ENCODE results near the gene TRIM45. TPM values are rescaled to one million over a fixed set of nuclear protein-coding genes. Genes with fewer than 3 reads are reported as not detected.

The TRIM45 gene
- total RNA-seq, 2 experiments from 2014 or later: 0.25 to 0.88 TPM

DNA sequence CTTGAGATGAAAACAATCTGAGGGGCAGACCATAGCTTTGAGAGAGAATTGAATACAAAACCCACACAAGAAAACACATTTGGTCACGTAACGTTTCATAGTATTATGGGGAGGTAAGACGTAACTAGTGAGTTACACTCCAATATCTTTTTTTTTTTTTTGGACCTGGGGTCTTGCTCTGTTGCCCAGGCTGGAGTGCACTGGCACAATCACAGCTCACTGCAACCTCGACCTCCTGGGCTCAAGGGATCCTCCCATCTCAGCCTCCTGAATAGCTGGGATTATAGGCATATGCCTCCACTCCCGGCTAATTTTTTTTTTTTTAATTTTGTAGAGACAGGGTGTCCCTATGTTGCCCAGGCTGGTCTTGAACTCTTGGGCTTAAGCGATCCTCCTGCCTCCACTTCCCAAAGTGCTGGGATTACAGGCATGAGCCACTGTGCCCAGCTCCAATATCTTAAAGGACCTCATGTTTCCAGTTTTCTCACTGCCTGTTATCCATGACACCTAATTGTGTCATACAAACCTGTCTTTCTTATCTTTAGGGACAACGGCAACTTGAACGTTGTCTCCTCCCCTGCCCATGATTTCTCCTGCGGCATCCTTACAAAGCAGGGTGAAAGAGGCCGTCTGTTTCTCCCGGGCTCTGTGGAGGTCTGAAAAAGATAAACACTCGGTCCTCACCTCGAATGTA lies 5.3 kb downstream of the TRIM45 start:
- Histone ChIP-seq H3K4me3 (ENCODE audit: low read length) (no peak overlapping the region), H3K36me3 (ENCODE audit: insufficient read depth, low read length) (no peaks in the 10 kb centered on the region), H3K9me3 (ENCODE audit: control insufficient read depth in 1 of 2, insufficient read depth in 1 of 2, low read length in 2 of 2) (no peaks in the 10 kb centered on the region), H3K27ac (ENCODE audit: low read depth in 1 of 2, low read length in 2 of 2) (no peak overlapping the region), H3K27me3 (ENCODE audit: control insufficient read depth in 1 of 2, insufficient read depth in 2 of 2, low read length in 2 of 2) (no peaks in the 10 kb centered on the region), H3K4me1 (ENCODE audit: insufficient read depth, low read length) (peaks cover 6% of the 10 kb centered on the region)
- ATAC-seq (ENCODE audit: poor library complexity) (no peak), DNase-seq (no peak)
- Mint-ChIP-seq H3K9me3 (no peaks in the 10 kb centered on the region), H3K4me3 (no peak overlapping the region), H3K4me1 (ENCODE audit: low read depth) (peaks cover 18% of the 10 kb centered on the region), H3K27me3 (peaks cover 4% of the 10 kb centered on the region), H3K27ac (no peak overlapping the region), H3K36me3 (ENCODE audit: low read depth) (no peaks in the 10 kb centered on the region)
- ChIA-PET POLR2A (no interaction called here), CTCF (interaction anchor here (1.2 to 1.5 kb wide), 2 partner anchors 10 to 12 kb away, joined by 3 to 8 read pairs; no protein-coding TSS in a partner anchor)
- intact Hi-C loops (cut with DNase I, micrococcal nuclease): no loop called here
- TF ChIP-seq, protein P1, sequence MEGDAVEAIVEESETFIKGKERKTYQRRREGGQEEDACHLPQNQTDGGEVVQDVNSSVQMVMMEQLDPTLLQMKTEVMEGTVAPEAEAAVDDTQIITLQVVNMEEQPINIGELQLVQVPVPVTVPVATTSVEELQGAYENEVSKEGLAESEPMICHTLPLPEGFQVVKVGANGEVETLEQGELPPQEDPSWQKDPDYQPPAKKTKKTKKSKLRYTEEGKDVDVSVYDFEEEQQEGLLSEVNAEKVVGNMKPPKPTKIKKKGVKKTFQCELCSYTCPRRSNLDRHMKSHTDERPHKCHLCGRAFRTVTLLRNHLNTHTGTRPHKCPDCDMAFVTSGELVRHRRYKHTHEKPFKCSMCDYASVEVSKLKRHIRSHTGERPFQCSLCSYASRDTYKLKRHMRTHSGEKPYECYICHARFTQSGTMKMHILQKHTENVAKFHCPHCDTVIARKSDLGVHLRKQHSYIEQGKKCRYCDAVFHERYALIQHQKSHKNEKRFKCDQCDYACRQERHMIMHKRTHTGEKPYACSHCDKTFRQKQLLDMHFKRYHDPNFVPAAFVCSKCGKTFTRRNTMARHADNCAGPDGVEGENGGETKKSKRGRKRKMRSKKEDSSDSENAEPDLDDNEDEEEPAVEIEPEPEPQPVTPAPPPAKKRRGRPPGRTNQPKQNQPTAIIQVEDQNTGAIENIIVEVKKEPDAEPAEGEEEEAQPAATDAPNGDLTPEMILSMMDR (IDR thresholded peaks at IDR 0.05): no peak

DNA sequence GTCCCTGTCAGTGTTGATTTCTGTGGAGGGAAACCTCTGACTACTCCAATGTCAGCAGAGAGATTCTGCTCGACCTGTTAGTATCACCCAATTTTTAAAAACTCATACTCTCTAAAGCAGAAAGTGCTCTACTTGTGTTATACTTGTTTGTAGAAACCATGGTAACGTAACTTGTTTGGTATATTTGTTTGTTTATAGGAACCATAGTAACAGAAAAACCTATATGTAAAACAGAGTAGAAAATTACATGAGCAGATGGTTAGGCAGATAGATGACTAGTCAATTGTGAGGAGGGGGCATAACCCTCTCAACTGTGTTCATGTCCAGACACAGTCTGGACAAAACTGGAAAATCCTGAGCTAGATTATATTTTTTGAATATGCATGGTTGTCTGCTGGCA lies 6.7 kb downstream of the TRIM45 start:
- H3K27ac ChIP-seq (ENCODE audit: low read depth in 1 of 2, low read length in 2 of 2): no peak overlapping the region
- ChIA-PET CTCF (interaction anchor here (1.5 kb wide), 1 partner anchor 14 kb away, joined by 8 read pairs; no protein-coding TSS in a partner anchor), POLR2A (no interaction called here)
- Mint-ChIP-seq H3K9me3 (no peaks in the 10 kb centered on the region), H3K4me3 (no peak overlapping the region), H3K36me3 (ENCODE audit: low read depth) (no peaks in the 10 kb centered on the region), H3K27me3 (peaks cover 4% of the 10 kb centered on the region), H3K27ac (no peak overlapping the region), H3K4me1 (ENCODE audit: low read depth) (peaks cover 10% of the 10 kb centered on the region)
- H3K27me3 ChIP-seq (ENCODE audit: control insufficient read depth in 1 of 2, insufficient read depth in 2 of 2, low read length in 2 of 2): no peaks in the 10 kb centered on the region
- no peak overlapping the region for H3K4me3 ChIP-seq (ENCODE audit: low read length)
- TF ChIP-seq, protein P1 (IDR thresholded peaks at IDR 0.05): no peak
- H3K4me1 ChIP-seq (ENCODE audit: insufficient read depth, low read length): no peaks in the 10 kb centered on the region
- peak; percentile 62 for ATAC-seq (ENCODE audit: poor library complexity)
- no peaks in the 10 kb centered on the region for H3K9me3 ChIP-seq (ENCODE audit: control insufficient read depth in 1 of 2, insufficient read depth in 1 of 2, low read length in 2 of 2)
- no peaks in the 10 kb centered on the region for H3K36me3 ChIP-seq (ENCODE audit: insufficient read depth, low read length)
- peak in 2 of 14 experiments; percentile 8 to 24 for DNase-seq
- intact Hi-C loops (cut with DNase I, micrococcal nuclease): no loop called here

DNA sequence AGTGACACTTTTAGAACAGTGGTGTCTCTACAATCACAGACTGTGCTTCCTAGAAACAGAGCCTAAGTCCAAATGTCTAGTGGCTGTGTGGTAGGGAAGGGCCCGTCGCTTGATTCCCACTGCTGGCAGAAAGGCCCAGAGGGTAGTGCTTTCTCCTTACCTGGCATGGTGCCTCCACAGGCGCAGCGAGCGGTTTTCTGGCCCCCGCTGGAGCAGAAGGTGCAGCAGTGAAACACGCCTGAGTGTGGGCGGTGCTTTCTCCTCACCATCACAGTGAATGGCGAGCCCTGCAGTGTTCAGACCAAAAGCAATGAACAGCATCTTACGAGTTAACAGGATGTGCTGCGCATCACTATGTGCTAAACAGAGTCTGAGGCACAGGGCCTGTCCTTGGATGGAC lies 8.3 kb downstream of the TRIM45 start:
- no peaks in the 10 kb centered on the region for H3K36me3 ChIP-seq (ENCODE audit: insufficient read depth, low read length)
- no peaks in the 10 kb centered on the region for H3K9me3 ChIP-seq (ENCODE audit: control insufficient read depth in 1 of 2, insufficient read depth in 1 of 2, low read length in 2 of 2)
- intact Hi-C loops (cut with DNase I, micrococcal nuclease): no loop called here
- peaks cover 4% of the 10 kb centered on the region for H3K27me3 Mint-ChIP-seq
- POLR2A ChIA-PET: no interaction called here
- no peak for ATAC-seq (ENCODE audit: poor library complexity)
- H3K9me3 Mint-ChIP-seq: no peaks in the 10 kb centered on the region
- no peaks in the 10 kb centered on the region for H3K4me1 ChIP-seq (ENCODE audit: insufficient read depth, low read length)
- no peak overlapping the region for H3K27ac Mint-ChIP-seq
- peaks cover 10% of the 10 kb centered on the region for H3K4me1 Mint-ChIP-seq (ENCODE audit: low read depth)
- H3K4me3 ChIP-seq (ENCODE audit: low read length): no peak overlapping the region
- H3K4me3 Mint-ChIP-seq: no peak overlapping the region
- CTCF ChIA-PET: interaction anchor here (0.9 to 2.0 kb wide), 2 partner anchors 15 to 46 kb away, joined by 3 to 5 read pairs; no protein-coding TSS in a partner anchor
- DNase-seq: no peak
- no peaks in the 10 kb centered on the region for H3K27me3 ChIP-seq (ENCODE audit: control insufficient read depth in 1 of 2, insufficient read depth in 2 of 2, low read length in 2 of 2)
- H3K36me3 Mint-ChIP-seq (ENCODE audit: low read depth): no peaks in the 10 kb centered on the region
- no peak overlapping the region for H3K27ac ChIP-seq (ENCODE audit: low read depth in 1 of 2, low read length in 2 of 2)
- TF ChIP-seq, protein P1 (IDR thresholded peaks at IDR 0.05): no peak

All from CD4-positive, alpha-beta T cell (primary cell).